T follicular helper cell (primary cell): Measurements from ENCODE around the gene DTD1.

Experiments
- DNase-seq: peaks from one replicate; pipeline ENCODE4 v3.0.0-alpha.2; 2020; ENCODE audit warnings: low read depth

DTD1 gene

GRCh38 chr20:18615020-18615650, 27.3 kb downstream of the DTD1 start:
- DNase-seq, result no peak

- no peak for DNase-seq
These were observed 33.1 kb downstream of the DTD1 start for GRCh38 chr20:18621004-18621403.

- DNase-seq, result no peak
These were observed 35.5 kb downstream of the DTD1 start for GRCh38 chr20:18623156-18623910.

- DNase-seq, result no peak
These were observed 37.1 kb downstream of the DTD1 start for GRCh38 chr20:18624948-18625347.

GRCh38 chr20:18625907-18626655, 38.2 kb downstream of the DTD1 start:
- DNase-seq, result no peak

- no peak for DNase-seq
These were observed 40.6 kb downstream of the DTD1 start for GRCh38 chr20:18628330-18628920.

GRCh38 chr20:18632196-18632789, 44.4 kb downstream of the DTD1 start:
- DNase-seq, result peak; percentile 10

GRCh38 chr20:18633411-18633810, 45.6 kb downstream of the DTD1 start:
- no peak for DNase-seq

- DNase-seq, result no peak
These were observed 46.6 kb downstream of the DTD1 start for GRCh38 chr20:18634501-18634900.

- no peak for DNase-seq
These were observed 47.5 kb downstream of the DTD1 start for GRCh38 chr20:18635380-18635779.

- DNase-seq, result no peak
These were observed 49.4 kb downstream of the DTD1 start for GRCh38 chr20:18637224-18637623.

- DNase-seq, result no peak
These were observed 50.9 kb downstream of the DTD1 start for GRCh38 chr20:18638768-18639167.

GRCh38 chr20:18639501-18639979, 51.7 kb downstream of the DTD1 start:
- DNase-seq, result no peak

GRCh38 chr20:18645196-18645745, 57.4 kb downstream of the DTD1 start:
- no peak for DNase-seq

GRCh38 chr20:18645851-18646250, 58.0 kb downstream of the DTD1 start:
- DNase-seq, result no peak

GRCh38 chr20:18647777-18648176, 59.9 kb downstream of the DTD1 start:
- DNase-seq, result no peak

GRCh38 chr20:18650224-18650623, 62.4 kb downstream of the DTD1 start:
- DNase-seq, result no peak

GRCh38 chr20:18653736-18654447, 66.0 kb downstream of the DTD1 start:
- no peak for DNase-seq

- no peak for DNase-seq
These were observed 66.6 kb downstream of the DTD1 start for GRCh38 chr20:18654448-18654773.

- no peak for DNase-seq
These were observed 69.7 kb downstream of the DTD1 start for GRCh38 chr20:18657575-18657974.
